Measurements from ENCODE around the gene PSMD3.

PSMD3 gene

GRCh38 chr17:40020146-40020545 lies 39.5 kb downstream of the PSMD3 start:
- in situ Hi-C loops (cut with HindIII; ENCODE audit: low sequenced_read_pairs), result no loop called here

GRCh38 chr17:40021451-40021971 lies 40.9 kb downstream of the PSMD3 start:
- in situ Hi-C loops (cut with HindIII; ENCODE audit: low sequenced_read_pairs), result no loop called here

GRCh38 chr17:40022497-40022896 lies 41.9 kb downstream of the PSMD3 start:
- in situ Hi-C loops (cut with HindIII; ENCODE audit: low sequenced_read_pairs), result no loop called here

GRCh38 chr17:40022961-40023541 lies 42.4 kb downstream of the PSMD3 start:
- in situ Hi-C loops (cut with HindIII; ENCODE audit: low sequenced_read_pairs), result no loop called here

- in situ Hi-C loops (cut with HindIII; ENCODE audit: low sequenced_read_pairs), result no loop called here
Observed at GRCh38 chr17:40023590-40024292, 43.1 kb downstream of the PSMD3 start.

GRCh38 chr17:40024901-40025300 lies 44.3 kb downstream of the PSMD3 start:
- in situ Hi-C loops (cut with HindIII; ENCODE audit: low sequenced_read_pairs), result no loop called here

- in situ Hi-C loops (cut with HindIII; ENCODE audit: low sequenced_read_pairs), result no loop called here
Observed at GRCh38 chr17:40025559-40025958, 45.0 kb downstream of the PSMD3 start.

- in situ Hi-C loops (cut with HindIII; ENCODE audit: low sequenced_read_pairs), result no loop called here
Observed at GRCh38 chr17:40025991-40026815, 45.6 kb downstream of the PSMD3 start.

- in situ Hi-C loops (cut with HindIII; ENCODE audit: low sequenced_read_pairs), result no loop called here
Observed at GRCh38 chr17:40026816-40027613, 46.4 kb downstream of the PSMD3 start.

GRCh38 chr17:40027614-40028012 lies 47.0 kb downstream of the PSMD3 start:
- in situ Hi-C loops (cut with HindIII; ENCODE audit: low sequenced_read_pairs), result no loop called here

- in situ Hi-C loops (cut with HindIII; ENCODE audit: low sequenced_read_pairs), result no loop called here
Observed at GRCh38 chr17:40028595-40028994, 48.0 kb downstream of the PSMD3 start.

- in situ Hi-C loops (cut with HindIII; ENCODE audit: low sequenced_read_pairs), result loop anchor here (5.0 kb wide), 1 partner anchor 39 kb away; no protein-coding TSS in a partner anchor
Observed at GRCh38 chr17:40031706-40032105, 51.1 kb downstream of the PSMD3 start.

GRCh38 chr17:40032322-40033320 lies 52.0 kb downstream of the PSMD3 start:
- in situ Hi-C loops (cut with HindIII; ENCODE audit: low sequenced_read_pairs), result loop anchor here (5.0 kb wide), 1 partner anchor 40 kb away; no protein-coding TSS in a partner anchor

GRCh38 chr17:40033339-40033738 lies 52.7 kb downstream of the PSMD3 start:
- in situ Hi-C loops (cut with HindIII; ENCODE audit: low sequenced_read_pairs), result loop anchor here (5.0 kb wide), 1 partner anchor 41 kb away; no protein-coding TSS in a partner anchor

GRCh38 chr17:40034426-40035161 lies 54.0 kb downstream of the PSMD3 start:
- in situ Hi-C loops (cut with HindIII; ENCODE audit: low sequenced_read_pairs), result loop anchor here (5.0 kb wide), 1 partner anchor 42 kb away; no protein-coding TSS in a partner anchor

GRCh38 chr17:40035162-40035559 lies 54.6 kb downstream of the PSMD3 start:
- in situ Hi-C loops (cut with HindIII; ENCODE audit: low sequenced_read_pairs), result no loop called here

- in situ Hi-C loops (cut with HindIII; ENCODE audit: low sequenced_read_pairs), result no loop called here
Observed at GRCh38 chr17:40038882-40039513, 58.4 kb downstream of the PSMD3 start.

GRCh38 chr17:40041196-40041595 lies 60.6 kb downstream of the PSMD3 start:
- in situ Hi-C loops (cut with HindIII; ENCODE audit: low sequenced_read_pairs), result no loop called here
